Measurements from ENCODE around the gene MYLK2.

The MYLK2 gene

GRCh38 chr20:31869942-31870725 is 51.0 kb downstream of the MYLK2 start, which contains the start of the genes DUSP15 and TTLL9:
Gene DUSP15, minus strand, starts transcription at chr20:31870527. Its CDS starts 190 bp downstream, at chr20:31870337.
Gene TTLL9, plus strand, starts transcription at chr20:31870634. Its CDS starts 493 bp downstream, at chr20:31871127.
- TF ChIP-seq SIN3A (IDR thresholded peaks at IDR 0.05; ENCODE audit: borderline replicate concordance, insufficient read depth, low read length) (no peak), POLR2AphosphoS5 (IDR thresholded peaks at IDR 0.05; ENCODE audit: low read depth, low read length) (no peak), REST (IDR thresholded peaks at IDR 0.05; ENCODE audit: insufficient read depth in 1 of 2, low read depth in 2 of 2, low read length in 2 of 2) (no peak), TAF1 (IDR thresholded peaks at IDR 0.05; ENCODE audit: borderline replicate concordance, insufficient read depth, low read length) (no peak), FOXP2 (optimal IDR thresholded peaks at IDR 0.05; ENCODE audit: borderline replicate concordance, extremely low read depth, extremely low read length, insufficient read depth) (no peak)

GRCh38 chr20:31870726-31871617 is 51.8 kb downstream of the MYLK2 start:
- TF ChIP-seq TAF1 (IDR thresholded peaks at IDR 0.05; ENCODE audit: borderline replicate concordance, insufficient read depth, low read length) (no peak), SIN3A (IDR thresholded peaks at IDR 0.05; ENCODE audit: borderline replicate concordance, insufficient read depth, low read length) (no peak), FOXP2 (optimal IDR thresholded peaks at IDR 0.05; ENCODE audit: borderline replicate concordance, extremely low read depth, extremely low read length, insufficient read depth) (no peak), POLR2AphosphoS5 (IDR thresholded peaks at IDR 0.05; ENCODE audit: low read depth, low read length) (no peak)

GRCh38 chr20:31871618-31871954 is 52.4 kb downstream of the MYLK2 start:
- TF ChIP-seq POLR2AphosphoS5 (IDR thresholded peaks at IDR 0.05; ENCODE audit: low read depth, low read length) = no peak
- TF ChIP-seq FOXP2 (optimal IDR thresholded peaks at IDR 0.05; ENCODE audit: borderline replicate concordance, extremely low read depth, extremely low read length, insufficient read depth) = no peak
- no peak for TF ChIP-seq REST (IDR thresholded peaks at IDR 0.05; ENCODE audit: insufficient read depth in 1 of 2, low read depth in 2 of 2, low read length in 2 of 2)
- no peak for TF ChIP-seq TAF1 (IDR thresholded peaks at IDR 0.05; ENCODE audit: borderline replicate concordance, insufficient read depth, low read length)
- TF ChIP-seq SIN3A (IDR thresholded peaks at IDR 0.05; ENCODE audit: borderline replicate concordance, insufficient read depth, low read length) = no peak

- TF ChIP-seq FOXP2 (optimal IDR thresholded peaks at IDR 0.05; ENCODE audit: borderline replicate concordance, extremely low read depth, extremely low read length, insufficient read depth) (no peak), POLR2AphosphoS5 (IDR thresholded peaks at IDR 0.05; ENCODE audit: low read depth, low read length) (no peak), REST (IDR thresholded peaks at IDR 0.05; ENCODE audit: insufficient read depth in 1 of 2, low read depth in 2 of 2, low read length in 2 of 2) (no peak), TAF1 (IDR thresholded peaks at IDR 0.05; ENCODE audit: borderline replicate concordance, insufficient read depth, low read length) (no peak), SIN3A (IDR thresholded peaks at IDR 0.05; ENCODE audit: borderline replicate concordance, insufficient read depth, low read length) (no peak)
Measured at GRCh38 chr20:31872406-31872805, 53.2 kb downstream of the MYLK2 start.

GRCh38 chr20:31875671-31876070 is 56.5 kb downstream of the MYLK2 start:
- TF ChIP-seq POLR2AphosphoS5 (IDR thresholded peaks at IDR 0.05; ENCODE audit: low read depth, low read length) = no peak
- TF ChIP-seq TAF1 (IDR thresholded peaks at IDR 0.05; ENCODE audit: borderline replicate concordance, insufficient read depth, low read length) = no peak
- TF ChIP-seq FOXP2 (optimal IDR thresholded peaks at IDR 0.05; ENCODE audit: borderline replicate concordance, extremely low read depth, extremely low read length, insufficient read depth) = no peak
- TF ChIP-seq REST (IDR thresholded peaks at IDR 0.05; ENCODE audit: insufficient read depth in 1 of 2, low read depth in 2 of 2, low read length in 2 of 2) = no peak
- TF ChIP-seq SIN3A (IDR thresholded peaks at IDR 0.05; ENCODE audit: borderline replicate concordance, insufficient read depth, low read length) = no peak
